WERI-Rb-1 (cell line): ENCODE data around the gene C10orf71.

ENCODE experiments used
- DNase-seq: peaks from one replicate; pipeline ENCODE4 v3.0.0-alpha.2; 2020
- H3K27ac ChIP-seq: fragments of 250-450 bp; sonication (Bioruptor Pico); 2 replicates; pipeline ENCODE4 v1.5.1; 2020; ENCODE audit warnings: mild to moderate bottlenecking, moderate library complexity
- H3K27me3 ChIP-seq: fragments of 250-450 bp; sonication (Bioruptor Pico); 2 replicates; pipeline ENCODE4 v1.5.1; 2021; ENCODE audit warnings: mild to moderate bottlenecking, low read depth, moderate library complexity; ENCODE audit not compliant: insufficient read depth, severe bottlenecking
- H3K36me3 ChIP-seq: fragments of 250-450 bp; sonication (Bioruptor Pico); 2 replicates; pipeline ENCODE4 v1.5.1; 2020; ENCODE audit warnings: mild to moderate bottlenecking, moderate library complexity
- H3K4me3 ChIP-seq: 2 replicates; pipeline ENCODE4 v1.5.1; 2011; ENCODE audit warnings: low read depth, mild to moderate bottlenecking, control low read depth, low read length
- H3K9me3 ChIP-seq: fragments of 250-450 bp; sonication (Bioruptor Pico); 2 replicates; pipeline ENCODE4 v1.5.1; 2021; ENCODE audit warnings: mild to moderate bottlenecking, moderate library complexity; ENCODE audit not compliant: severe bottlenecking
- TF ChIP-seq, protein P1 (sequence below): IDR thresholded peaks from 2 replicates; pipeline ENCODE4 v1.5.1; 2011; ENCODE audit warnings: low read depth, mild to moderate bottlenecking, control low read depth, inconsistent platforms, low read length

The C10orf71 gene

DNA sequence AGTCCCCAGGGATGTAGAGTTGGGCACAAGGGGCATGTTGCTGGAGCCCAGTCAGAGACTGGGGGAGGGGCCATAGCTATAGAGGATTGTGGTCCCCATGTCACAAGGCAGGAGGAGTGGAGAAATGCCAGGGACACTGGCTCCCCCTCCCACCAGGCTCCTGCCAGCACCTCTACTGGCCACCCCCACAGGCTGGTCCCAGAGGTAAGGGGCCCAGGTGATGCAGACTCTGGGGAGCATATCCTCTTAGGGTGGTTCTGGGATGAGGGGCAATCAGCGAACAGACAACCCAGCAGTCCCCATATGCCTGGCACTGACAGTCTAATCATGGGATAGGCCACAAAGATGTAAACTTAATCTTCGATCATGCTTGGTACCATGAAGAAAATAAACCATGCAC, 21.2 kb downstream of the C10orf71 start:
- no peak overlapping the region for H3K4me3 ChIP-seq
- H3K27ac ChIP-seq: no peak overlapping the region
- TF ChIP-seq, protein P1, sequence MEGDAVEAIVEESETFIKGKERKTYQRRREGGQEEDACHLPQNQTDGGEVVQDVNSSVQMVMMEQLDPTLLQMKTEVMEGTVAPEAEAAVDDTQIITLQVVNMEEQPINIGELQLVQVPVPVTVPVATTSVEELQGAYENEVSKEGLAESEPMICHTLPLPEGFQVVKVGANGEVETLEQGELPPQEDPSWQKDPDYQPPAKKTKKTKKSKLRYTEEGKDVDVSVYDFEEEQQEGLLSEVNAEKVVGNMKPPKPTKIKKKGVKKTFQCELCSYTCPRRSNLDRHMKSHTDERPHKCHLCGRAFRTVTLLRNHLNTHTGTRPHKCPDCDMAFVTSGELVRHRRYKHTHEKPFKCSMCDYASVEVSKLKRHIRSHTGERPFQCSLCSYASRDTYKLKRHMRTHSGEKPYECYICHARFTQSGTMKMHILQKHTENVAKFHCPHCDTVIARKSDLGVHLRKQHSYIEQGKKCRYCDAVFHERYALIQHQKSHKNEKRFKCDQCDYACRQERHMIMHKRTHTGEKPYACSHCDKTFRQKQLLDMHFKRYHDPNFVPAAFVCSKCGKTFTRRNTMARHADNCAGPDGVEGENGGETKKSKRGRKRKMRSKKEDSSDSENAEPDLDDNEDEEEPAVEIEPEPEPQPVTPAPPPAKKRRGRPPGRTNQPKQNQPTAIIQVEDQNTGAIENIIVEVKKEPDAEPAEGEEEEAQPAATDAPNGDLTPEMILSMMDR: no peak
- H3K9me3 ChIP-seq: no peaks in the 10 kb centered on the region
- H3K27me3 ChIP-seq: peaks cover 6% of the 10 kb centered on the region
- no peak for DNase-seq
- no peaks in the 10 kb centered on the region for H3K36me3 ChIP-seq

DNA sequence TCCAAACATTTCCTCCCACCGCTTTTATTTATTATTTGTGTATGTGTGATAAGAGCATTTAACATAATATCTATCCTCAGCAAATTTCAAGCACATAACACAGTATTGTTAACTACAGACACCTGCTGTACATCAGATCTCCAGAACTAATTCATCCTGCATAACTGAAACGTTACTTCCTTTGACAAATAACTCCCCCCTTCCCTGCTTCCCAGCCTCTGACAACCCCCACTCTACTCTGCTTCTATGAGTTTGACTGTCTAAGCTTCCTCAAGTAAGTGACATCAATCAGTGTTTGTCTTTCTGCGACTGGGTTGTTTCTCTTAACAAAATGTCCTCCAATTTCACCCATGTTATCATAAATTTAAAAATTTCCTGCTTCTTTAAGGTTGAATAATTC, 22.1 kb downstream of the C10orf71 start:
- no peak overlapping the region for H3K27ac ChIP-seq
- no peak overlapping the region for H3K4me3 ChIP-seq

DNA sequence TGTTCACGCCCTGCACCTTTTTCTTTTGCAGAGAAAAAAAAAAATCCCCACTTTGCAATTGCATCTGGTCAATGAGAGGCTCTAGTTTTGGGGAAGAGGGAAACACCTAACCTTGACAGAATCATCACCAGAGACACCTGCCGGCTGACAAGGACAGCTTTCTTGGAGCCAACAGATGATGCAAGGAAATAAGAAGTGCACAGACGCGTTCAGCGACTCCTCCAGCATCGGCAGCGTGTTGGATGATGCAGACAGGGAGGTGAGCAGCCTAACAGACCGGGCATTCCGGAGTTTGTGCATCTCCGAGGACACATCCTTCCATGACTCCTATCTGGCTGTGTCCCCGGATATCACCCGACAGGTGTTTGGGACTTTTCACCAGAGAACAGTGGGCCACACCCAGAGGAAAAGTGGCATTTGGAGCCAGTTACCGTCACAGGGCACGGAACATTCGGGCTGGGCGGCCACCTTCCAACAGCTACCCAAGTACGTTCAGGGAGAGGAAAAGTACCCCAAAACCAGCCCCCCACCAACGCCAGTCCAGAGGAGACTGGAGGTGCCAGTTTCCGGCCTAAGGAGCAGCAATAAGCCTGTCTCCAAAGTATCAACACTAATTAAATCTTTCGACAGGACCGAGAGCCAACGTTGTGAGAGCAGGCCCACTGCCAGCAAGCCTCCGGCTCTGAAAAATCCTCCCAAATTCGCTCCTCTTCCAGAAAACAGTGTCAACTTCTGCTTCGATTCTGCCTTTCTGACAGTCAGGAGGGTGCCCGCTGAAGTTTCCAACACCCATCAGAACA, 23.6 kb downstream of the C10orf71 start:
- H3K36me3 ChIP-seq: no peaks in the 10 kb centered on the region
- H3K9me3 ChIP-seq: no peaks in the 10 kb centered on the region
- TF ChIP-seq, protein P1: no peak
- no peak overlapping the region for H3K27ac ChIP-seq
- H3K27me3 ChIP-seq: peaks cover 8% of the 10 kb centered on the region
- DNase-seq: no peak
- no peak overlapping the region for H3K4me3 ChIP-seq

More for the DNA sequence above, 22.1 kb downstream of the C10orf71 start:
- no peak for DNase-seq
- TF ChIP-seq, protein P1: no peak
- Histone ChIP-seq H3K36me3 (no peaks in the 10 kb centered on the region), H3K9me3 (no peaks in the 10 kb centered on the region), H3K27me3 (peaks cover 6% of the 10 kb centered on the region)

DNA sequence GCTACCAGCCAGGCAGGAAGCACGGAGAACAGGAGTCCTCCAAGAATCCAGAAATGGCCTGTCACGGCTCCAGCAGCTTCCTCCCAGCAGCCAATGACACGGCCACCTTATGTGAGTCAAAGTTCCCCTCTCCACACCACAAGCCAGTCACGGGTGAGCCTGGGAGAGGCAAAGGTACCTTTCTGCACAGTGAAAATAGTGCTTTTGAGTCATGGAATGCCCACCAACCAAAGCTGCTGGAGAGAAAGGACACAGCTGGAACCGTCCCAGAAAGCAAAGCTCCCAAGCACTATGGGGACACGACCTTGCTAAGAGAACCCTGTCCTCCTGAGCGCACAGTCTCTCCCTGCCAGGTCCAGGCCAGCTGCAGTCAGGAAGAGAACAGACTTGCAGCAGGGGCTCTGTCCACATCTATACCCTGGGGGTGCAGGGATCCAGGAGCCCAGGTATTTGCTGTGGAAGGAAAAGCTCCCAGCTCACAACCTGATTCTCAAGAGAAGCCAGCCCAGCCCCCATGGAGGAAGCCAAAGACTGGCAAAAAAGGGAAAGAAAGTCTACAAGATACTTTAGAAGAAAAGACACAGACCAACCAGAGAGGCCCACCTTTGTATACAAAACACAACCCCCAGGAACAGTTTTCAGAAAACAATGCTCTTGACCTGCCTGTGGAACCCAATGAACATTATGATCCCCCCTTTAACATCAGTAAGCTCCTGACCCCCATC, 24.4 kb downstream of the C10orf71 start:
- DNase-seq: no peak
- H3K27me3 ChIP-seq: peaks cover 9% of the 10 kb centered on the region
- no peaks in the 10 kb centered on the region for H3K9me3 ChIP-seq
- no peaks in the 10 kb centered on the region for H3K36me3 ChIP-seq
- TF ChIP-seq, protein P1: no peak
- no peak overlapping the region for H3K4me3 ChIP-seq
- no peak overlapping the region for H3K27ac ChIP-seq

DNA sequence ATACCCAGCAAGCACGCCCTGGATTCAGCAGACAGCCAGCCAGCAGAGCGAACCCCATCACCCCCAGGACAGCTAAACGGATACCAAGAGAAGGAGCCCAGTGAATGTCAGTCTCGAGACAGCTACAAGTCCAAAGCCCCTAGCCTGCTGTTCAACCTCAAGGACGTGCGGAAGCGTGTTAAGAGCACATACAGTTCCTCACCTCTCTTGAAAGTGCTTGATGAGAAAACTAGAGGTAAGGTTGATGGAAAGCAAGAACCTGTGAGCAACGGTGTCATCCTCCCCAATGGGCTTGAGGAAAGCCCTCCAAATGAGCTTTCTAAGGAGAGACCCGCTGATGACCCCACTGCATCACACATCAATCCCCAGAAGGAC, 24.9 kb downstream of the C10orf71 start:
- H3K27ac ChIP-seq: no peak overlapping the region
- TF ChIP-seq, protein P1: no peak
- no peak overlapping the region for H3K4me3 ChIP-seq
- no peak for DNase-seq
- H3K27me3 ChIP-seq: peaks cover 11% of the 10 kb centered on the region
- no peaks in the 10 kb centered on the region for H3K36me3 ChIP-seq
- H3K9me3 ChIP-seq: no peaks in the 10 kb centered on the region
